HepG2 (cell line): ENCODE data around the gene CELF2. TPM values are rescaled to one million over a fixed set of nuclear protein-coding genes. Genes with fewer than 3 reads are reported as not detected.

ENCODE experiments used
- ATAC-seq: fragments of 200-7000 bp; cut with Tn5 transposase; 3 replicates; pipeline ENCODE4 v1.9.1; 2020; ENCODE audit warnings: mild to moderate bottlenecking, moderate library complexity
- BruUV-seq: library from RNA; stranded (reverse); fragments of 400-500 nt; replicated peaks from 2 replicates; lab custom pipeline; 2021; lab: Mats Ljungman, UMichigan
- CTCF ChIA-PET: fragments of 300-600 bp; formaldehyde crosslinking; extraction: SDS; loops from one replicate; lab custom pipeline; 2021; ENCODE audit warnings: low total read pairs, inconsistent platforms, low intra/inter-chr PET ratio; lab: Yijun Ruan, JAX
- POLR2A ChIA-PET: fragments of 350-600 bp; sonication (Branson Sonifier 250); formaldehyde crosslinking; loops from one replicate; lab custom pipeline; 2020; ENCODE audit warnings: antibody characterized with exemption, inconsistent platforms; lab: Yijun Ruan, JAX
- DNase-seq: peaks from one replicate; pipeline ENCODE4 v3.0.0-alpha.2; 2015; ENCODE audit warnings: low spot score
- FAIRE-seq: peaks from 3 replicates; lab custom pipeline; 2011; peaks lifted over from hg19 to GRCh38; lab: Jason Lieb, UNC
- H2AFZ ChIP-seq: one replicate; pipeline ENCODE4 v1.6.1; 2011; ENCODE audit warnings: low read length, inconsistent platforms
- H3K27ac ChIP-seq: fragments of 300-600 bp; 3 replicates; pipeline ENCODE4 v1.8.0; 2011; ENCODE audit warnings: mixed run types, mild to moderate bottlenecking, mixed read lengths, low read length, inconsistent platforms; ENCODE audit not compliant: insufficient read depth; ENCODE audit errors: extremely low read length
- H3K27me3 ChIP-seq, 2 experiments: fragments of 200-600 bp in 1 of 2; 2 replicates in 1 of 2; 3 replicates in 1 of 2; pipeline versions ENCODE4 v1.6.0 to v1.8.0; 2011; ENCODE audit warnings: low read length in 2 of 2, mild to moderate bottlenecking in 2 of 2, moderate library complexity in 2 of 2, inconsistent platforms in 1 of 2; ENCODE audit not compliant: insufficient read depth in 2 of 2, control insufficient read depth in 1 of 2
- H3K36me3 ChIP-seq, 2 experiments: fragments of 200-600 bp in 1 of 2; replicated peaks in 1 of 2; 2 replicates in 1 of 2; 3 replicates in 1 of 2; pipeline versions ENCODE4 v1.5.1 to v1.8.0; 2011; ENCODE audit warnings: low read length in 2 of 2, inconsistent platforms in 1 of 2; ENCODE audit not compliant: insufficient read depth in 2 of 2, control insufficient read depth in 1 of 2
- H3K4me1 ChIP-seq: 2 replicates; pipeline ENCODE4 v1.5.1; 2012; ENCODE audit warnings: low read length, inconsistent platforms; ENCODE audit not compliant: insufficient read depth
- H3K4me2 ChIP-seq: 2 replicates; pipeline ENCODE4 v1.6.0; 2011; ENCODE audit warnings: low read depth, low read length, inconsistent platforms
- H3K4me3 ChIP-seq, 3 experiments: fragments of 200-600 bp in 1 of 3; sonication (generic), shearing (Covaris generic) in 1 of 3; replicated peaks in 1 of 3; 2 replicates each; pipeline ENCODE4 v1.5.1; 2011 to 2016; ENCODE audit warnings: low read length in 3 of 3, inconsistent platforms in 2 of 3, low read depth in 2 of 3, mild to moderate bottlenecking in 2 of 3, control low read depth in 1 of 3, mixed read lengths in 1 of 3; ENCODE audit not compliant: insufficient read depth in 1 of 3
- H3K79me2 ChIP-seq: one replicate; pipeline ENCODE4 v1.6.1; 2011; ENCODE audit warnings: low read length, inconsistent platforms; ENCODE audit not compliant: insufficient read depth
- H3K9ac ChIP-seq: 2 replicates; pipeline ENCODE4 v1.6.0; 2011; ENCODE audit warnings: mild to moderate bottlenecking, low read depth, low read length, inconsistent platforms; ENCODE audit not compliant: insufficient read depth
- H3K9me3 ChIP-seq: 2 replicates; pipeline ENCODE4 v1.5.1; 2012; ENCODE audit warnings: mild to moderate bottlenecking, low read length
- H4K20me1 ChIP-seq: 2 replicates; pipeline ENCODE4 v1.6.0; 2011; ENCODE audit warnings: inconsistent platforms, mild to moderate bottlenecking, low read length, moderate library complexity; ENCODE audit not compliant: insufficient read depth
- BRD4 ChIP-seq: sonication (generic); formaldehyde crosslinking; IDR thresholded peaks from 2 replicates; pipeline ENCODE4 v1.4.0; 2020; ENCODE audit warnings: missing genetic modification reagents
- ETV6 ChIP-seq: sonication (generic); formaldehyde crosslinking; conservative IDR thresholded peaks from 2 replicates; pipeline ENCODE4 v1.4.0; 2020; ENCODE audit warnings: missing genetic modification reagents
- GABPA ChIP-seq, 2 experiments: IDR thresholded peaks; 2 replicates each; pipeline ENCODE4 v1.6.1; 2011 to 2016; ENCODE audit warnings: low read depth in 2 of 2, low read length in 1 of 2, missing biosample characterization in 1 of 2, missing genetic modification characterization in 1 of 2
- HDAC2 ChIP-seq: sonication (generic); formaldehyde crosslinking; IDR thresholded peaks from 2 replicates; pipeline ENCODE4 v1.4.0; 2020; ENCODE audit warnings: missing genetic modification reagents
- THAP7 ChIP-seq: sonication (generic); formaldehyde crosslinking; IDR thresholded peaks from 2 replicates; pipeline ENCODE4 v1.8.1; 2023; ENCODE audit warnings: mild to moderate bottlenecking, missing genetic modification reagents
- ZKSCAN8 ChIP-seq: IDR thresholded peaks from 2 replicates; pipeline ENCODE4 v1.6.1; 2016; ENCODE audit warnings: borderline replicate concordance, missing genetic modification reagents, missing compliant biosample characterization
- ZNF496 ChIP-seq: sonication (generic); formaldehyde crosslinking; IDR thresholded peaks from 2 replicates; pipeline ENCODE4 v1.8.1; 2023; ENCODE audit warnings: mild to moderate bottlenecking, moderate library complexity, missing genetic modification reagents; ENCODE audit not compliant: insufficient replicate concordance
- ZNF724P ChIP-seq: sonication (generic); formaldehyde crosslinking; IDR thresholded peaks from 2 replicates; pipeline ENCODE4 v1.8.0; 2022; ENCODE audit warnings: missing genetic modification reagents, borderline replicate concordance
- WGBS: methylation state at CpG from one replicate; pipeline ENCODE4 v1.1.6; 2017; ENCODE audit warnings: low lambda C conversion rate; 5-methylcytosine and 5-hydroxymethylcytosine counted together
- in situ Hi-C: cut with HindIII; loops from 2 replicates; pipeline ENCODE4 v1.10.0; 2017; ENCODE audit warnings: low pct_unique_long_range_greater_than_20kb; ENCODE audit not compliant: extremely low pct_ligation_motif_present
- intact Hi-C: fragments of 100-400 bp; cut with micrococcal nuclease; formaldehyde crosslinking; loops from one replicate; pipeline ENCODE4 v1.10.0; 2022; ENCODE audit not compliant: unreplicated experiment
- polyA plus RNA-seq, 8 experiments: library from polyadenylated mRNA; depleted of rRNA in 3 of 8; stranded (reverse) in 7 of 8; unstranded in 1 of 8; fragments of >200 nt; fragmentation: Illumina TruSeq in 4 of 8; extraction: Trizol in 4 of 8; gene quantifications; 2 replicates each; pipeline versions ENCODE4 v1.2.1 to v1.2.3, GENCODE V29; 2011 to 2016; ENCODE audit warnings: low read depth in 4 of 8, missing spikeins in 1 of 8, mixed read lengths in 1 of 8; ENCODE audit not compliant: insufficient read depth in 1 of 8
- total RNA-seq, 5 experiments: library from RNA; depleted of rRNA; stranded (reverse); fragments of >200 nt; fragmentation: Illumina TruSeq; extraction: Trizol; gene quantifications; 2 replicates each; pipeline ENCODE4 v1.2.3, GENCODE V29; 2016; ENCODE audit warnings: low read depth in 1 of 5
- TF ChIP-seq, protein P1 (sequence below): sonication (generic); formaldehyde crosslinking; IDR thresholded peaks from 2 replicates; pipeline ENCODE4 v1.4.0; 2020; ENCODE audit warnings: missing genetic modification reagents

The CELF2 gene
- total and polyA plus RNA-seq, 2 of the 13 experiments (the other 11 are each of a cell fraction or from before 2014, with no cell fraction given): not detected

GRCh38 chr10:11145495-11145855 lies 127.8 kb downstream of the CELF2 start:
- BruUV-seq: no TSS peak
- H3K9ac ChIP-seq: no peak overlapping the region
- no peak overlapping the region for H3K4me3 ChIP-seq
- ChIA-PET CTCF (no interaction called here), POLR2A (no interaction called here)
- H3K9me3 ChIP-seq: no peaks in the 10 kb centered on the region
- no peak for FAIRE-seq
- ATAC-seq: no peak
- no peak for TF ChIP-seq ZNF496 (CRISPR knock-in tag)
- TF ChIP-seq, protein P1, sequence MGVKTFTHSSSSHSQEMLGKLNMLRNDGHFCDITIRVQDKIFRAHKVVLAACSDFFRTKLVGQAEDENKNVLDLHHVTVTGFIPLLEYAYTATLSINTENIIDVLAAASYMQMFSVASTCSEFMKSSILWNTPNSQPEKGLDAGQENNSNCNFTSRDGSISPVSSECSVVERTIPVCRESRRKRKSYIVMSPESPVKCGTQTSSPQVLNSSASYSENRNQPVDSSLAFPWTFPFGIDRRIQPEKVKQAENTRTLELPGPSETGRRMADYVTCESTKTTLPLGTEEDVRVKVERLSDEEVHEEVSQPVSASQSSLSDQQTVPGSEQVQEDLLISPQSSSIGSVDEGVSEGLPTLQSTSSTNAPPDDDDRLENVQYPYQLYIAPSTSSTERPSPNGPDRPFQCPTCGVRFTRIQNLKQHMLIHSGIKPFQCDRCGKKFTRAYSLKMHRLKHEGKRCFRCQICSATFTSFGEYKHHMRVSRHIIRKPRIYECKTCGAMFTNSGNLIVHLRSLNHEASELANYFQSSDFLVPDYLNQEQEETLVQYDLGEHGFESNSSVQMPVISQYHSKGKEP: no peak
- no peak for TF ChIP-seq GABPA (IDR thresholded peaks at IDR 0.05; ENCODE audit: low read depth, low read length)
- 0 out of 2 replicates have a peak, but pooled peaks have one; percentile 36 for TF ChIP-seq GABPA (CRISPR knock-in tag; IDR thresholded peaks at IDR 0.05; ENCODE audit: low read depth)
- no peak for TF ChIP-seq HDAC2
- no peak for TF ChIP-seq ZKSCAN8 (CRISPR knock-in tag)
- no peaks in the 10 kb centered on the region for H3K36me3 ChIP-seq
- H4K20me1 ChIP-seq: no peaks in the 10 kb centered on the region
- no peaks in the 10 kb centered on the region for H3K4me1 ChIP-seq
- no peak overlapping the region for H2AFZ ChIP-seq
- no peak overlapping the region for H3K4me2 ChIP-seq
- no peak for DNase-seq
- H3K27ac ChIP-seq: no peak overlapping the region
- in situ Hi-C loops: no loop called here
- H3K27me3 ChIP-seq: peaks cover 0 to 21% of the 10 kb centered on the region in 2 experiments; a peak in 1 of 5 replicates
- intact Hi-C loops: no loop called here
- 4% methylated on average over 3 of the region's 3 CpGs for WGBS
- H3K79me2 ChIP-seq: no peaks in the 10 kb centered on the region

GRCh38 chr10:11146402-11147171 lies 128.9 kb downstream of the CELF2 start:
- no peaks in the 10 kb centered on the region for H3K79me2 ChIP-seq
- TF ChIP-seq BRD4 (CRISPR knock-in tag) (no peak), THAP7 (CRISPR knock-in tag) (no peak), ZNF724P (CRISPR knock-in tag) (no peak), ETV6 (CRISPR knock-in tag) (no peak)
- TF ChIP-seq, all 625 proteins: peak for 0
- FAIRE-seq (no peak), ATAC-seq (no peak), DNase-seq (no peak)
- Histone ChIP-seq H3K4me3 (no peak overlapping the region), H3K4me1 (no peaks in the 10 kb centered on the region), H4K20me1 (no peaks in the 10 kb centered on the region), H3K27ac (no peak overlapping the region), H3K9me3 (no peaks in the 10 kb centered on the region), H2AFZ (no peak overlapping the region), H3K4me2 (no peak overlapping the region), H3K27me3 (peaks cover 0 to 21% of the 10 kb centered on the region in 2 experiments; a peak in 1 of 5 replicates), H3K36me3 (no peaks in the 10 kb centered on the region), H3K9ac (no peak overlapping the region)
- intact Hi-C loops (no loop called here), in situ Hi-C loops (no loop called here)
- POLR2A ChIA-PET: no interaction called here
- CTCF ChIA-PET: no interaction called here
- BruUV-seq: no TSS peak
- WGBS: under 1% methylated on average over 6 of the region's 6 CpGs
